ENCODE results near the gene KDM2A. TPM values are rescaled to one million over a fixed set of nuclear protein-coding genes. Genes with fewer than 3 reads are reported as not detected.

KDM2A gene
- total RNA-seq, 6 experiments from 2014 or later = 23.8 to 37.1 (median 33.4) TPM

GRCh38 chr11:67289651-67290479, 170.8 kb downstream of the KDM2A start:
- peak in 2 of 3 donors; percentile 53 to 72 for DNase-seq

GRCh38 chr11:67290801-67291200, 171.7 kb downstream of the KDM2A start:
- Histone ChIP-seq H3K27ac (no peak overlapping the region), H3K4me1 (peaks cover 0 to 12% (median 4%) of the 10 kb centered on the region in 4 donors), H3K9me3 (no peaks in the 10 kb centered on the region), H3K36me3 (peaks cover 0 to 12% (median 1%) of the 10 kb centered on the region in 4 donors), H3K4me3 (no peak overlapping the region), H3K27me3 (no peaks in the 10 kb centered on the region)
- DNase-seq (peak in 2 of 3 donors; percentile 21 to 51), ATAC-seq (no peak)
- intact Hi-C loops (cut with DNase I) = no loop called here
- no CpG with 5 or more reads among the region's 7 CpGs for WGBS (ENCODE audit: insufficient coverage, low coverage, low lambda C conversion rate, missing lambda C conversion rate)
- TF ChIP-seq CTCF (IDR thresholded peaks at IDR 0.05) (no peak), POLR2A (IDR thresholded peaks at IDR 0.05) (no peak)

More at GRCh38 chr11:67289651-67290479, 170.8 kb downstream of the KDM2A start:
- H3K4me3 ChIP-seq = peak overlapping the region; percentile 74 to 87 (median 87)
- peaks cover 0 to 12% (median 4%) of the 10 kb centered on the region in 4 donors for H3K4me1 ChIP-seq
- 36% methylated on average over 15 of the region's 36 CpGs for WGBS (ENCODE audit: insufficient coverage, low coverage, low lambda C conversion rate, missing lambda C conversion rate)
- peaks cover 2 to 21% (median 7%) of the 10 kb centered on the region in 4 donors for H3K36me3 ChIP-seq
- TF ChIP-seq POLR2A (IDR thresholded peaks at IDR 0.05) = no peak
- no peak for TF ChIP-seq CTCF (IDR thresholded peaks at IDR 0.05)
- no peaks in the 10 kb centered on the region for H3K9me3 ChIP-seq
- intact Hi-C loops (cut with DNase I) = no loop called here
- H3K27me3 ChIP-seq = no peaks in the 10 kb centered on the region
- ATAC-seq = peak in 1 of 4 donors; percentile 6
- H3K27ac ChIP-seq = peak overlapping the region in 1 of 3 donors; percentile 57

DNA sequence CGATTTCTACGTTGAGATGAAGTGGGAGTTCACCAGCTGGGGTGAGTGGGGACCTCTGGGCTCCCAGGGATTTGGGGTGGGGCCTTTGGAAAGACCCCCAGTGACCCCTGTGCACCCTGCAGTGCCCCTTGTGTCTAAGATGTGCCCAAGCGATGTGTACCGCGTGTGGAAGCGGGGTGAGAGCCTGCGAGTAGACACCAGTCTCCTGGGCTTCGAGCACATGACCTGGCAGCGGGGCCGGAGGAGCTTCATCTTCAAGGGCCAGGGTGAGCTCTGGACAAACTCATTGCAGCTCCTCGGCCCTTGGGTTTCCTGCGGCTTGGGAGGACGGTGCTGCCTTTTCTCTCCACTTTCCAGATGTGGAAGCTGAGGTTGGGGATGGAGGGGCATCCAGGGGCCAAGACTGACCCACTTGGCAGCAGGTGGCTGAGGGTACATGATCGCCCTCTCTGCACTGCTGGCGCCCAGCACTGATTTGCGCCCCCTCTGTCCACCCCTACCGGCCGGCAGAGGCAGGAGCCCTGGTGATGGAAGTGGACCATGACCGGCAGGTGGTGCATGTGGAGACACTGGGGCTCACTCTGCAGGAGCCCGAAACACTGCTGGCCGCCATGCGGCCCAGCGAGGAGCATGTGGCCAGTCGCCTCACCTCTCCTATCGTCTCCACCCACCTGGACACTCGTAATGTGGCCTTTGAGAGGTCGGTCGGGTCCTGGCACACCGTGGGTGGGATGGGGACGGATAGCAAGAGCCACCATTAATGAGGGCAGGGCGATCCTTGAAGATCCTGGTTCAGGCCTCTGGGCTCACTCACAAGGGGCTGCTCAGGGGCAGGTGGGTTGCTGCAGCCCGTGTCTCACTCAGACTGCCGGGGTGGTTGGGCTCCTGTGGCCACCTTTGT, 172.7 kb downstream of the KDM2A start:
- Histone ChIP-seq H3K27me3 (no peaks in the 10 kb centered on the region), H3K27ac (no peak overlapping the region), H3K36me3 (peaks cover 0 to 11% (median under 1%) of the 10 kb centered on the region in 4 donors), H3K4me3 (no peak overlapping the region), H3K4me1 (peaks cover 0 to 12% (median 4%) of the 10 kb centered on the region in 4 donors), H3K9me3 (no peaks in the 10 kb centered on the region)
- intact Hi-C loops (cut with DNase I) = no loop called here
- 100% methylated on average over 6 of the region's 33 CpGs for WGBS (ENCODE audit: insufficient coverage, low coverage, low lambda C conversion rate, missing lambda C conversion rate)
- TF ChIP-seq POLR2A (IDR thresholded peaks at IDR 0.05) = no peak
- TF ChIP-seq CTCF (IDR thresholded peaks at IDR 0.05) = no peak
- DNase-seq (peak in 2 of 3 donors; percentile 16 to 51), ATAC-seq (no peak)

- WGBS (ENCODE audit: insufficient coverage, low coverage, low lambda C conversion rate, missing lambda C conversion rate) = 58% methylated on average over 3 of the region's 3 CpGs
- ATAC-seq (no peak), DNase-seq (no peak)
- Histone ChIP-seq H3K27ac (no peak overlapping the region), H3K9me3 (no peaks in the 10 kb centered on the region), H3K27me3 (no peaks in the 10 kb centered on the region), H3K4me3 (no peak overlapping the region), H3K36me3 (peaks cover 0 to 11% (median 1%) of the 10 kb centered on the region in 4 donors), H3K4me1 (peaks cover 0 to 7% (median 3%) of the 10 kb centered on the region in 4 donors)
- intact Hi-C loops (cut with DNase I) = no loop called here
- no peak for TF ChIP-seq POLR2A (IDR thresholded peaks at IDR 0.05)
- no peak for TF ChIP-seq CTCF (IDR thresholded peaks at IDR 0.05)
Observed at GRCh38 chr11:67292671-67293070, 173.6 kb downstream of the KDM2A start.
